ENCODE measurements around the gene CDK16.

CDK16 gene

GRCh38 chrX:47209508-47210238, 8.8 kb upstream of the CDK16 start:
- DNase-seq (ENCODE audit: low spot score) = no peak

- no peak for DNase-seq (ENCODE audit: low spot score)
Measured at GRCh38 chrX:47210661-47211425, 7.6 kb upstream of the CDK16 start.

GRCh38 chrX:47212381-47213293, 5.8 kb upstream of the CDK16 start:
- DNase-seq (ENCODE audit: low spot score) = no peak

GRCh38 chrX:47214435-47215077, 3.9 kb upstream of the CDK16 start:
- no peak for DNase-seq (ENCODE audit: low spot score)

GRCh38 chrX:47215291-47215900, 3.1 kb upstream of the CDK16 start:
- DNase-seq (ENCODE audit: low spot score) = no peak

GRCh38 chrX:47216393-47216925, 2.0 kb upstream of the CDK16 start:
- peak; percentile 48 for DNase-seq (ENCODE audit: low spot score)

GRCh38 chrX:47217121-47217851, 1.2 kb upstream of the CDK16 start:
- no peak for DNase-seq (ENCODE audit: low spot score)

- DNase-seq (ENCODE audit: low spot score) = peak; percentile 88
Measured at GRCh38 chrX:47217852-47218279, 615 bp upstream of the CDK16 start.

- peak; percentile 61 for DNase-seq (ENCODE audit: low spot score)
Measured at GRCh38 chrX:47218920-47219815, 687 bp downstream of the CDK16 start.

GRCh38 chrX:47221756-47222155, 3.3 kb downstream of the CDK16 start:
- no peak for DNase-seq (ENCODE audit: low spot score)

- DNase-seq (ENCODE audit: low spot score) = no peak
Measured at GRCh38 chrX:47222751-47223350, 4.4 kb downstream of the CDK16 start.

- DNase-seq (ENCODE audit: low spot score) = no peak
Measured at GRCh38 chrX:47223476-47224250, 5.2 kb downstream of the CDK16 start.

GRCh38 chrX:47224266-47224895, 5.9 kb downstream of the CDK16 start:
- DNase-seq (ENCODE audit: low spot score) = no peak

GRCh38 chrX:47224896-47225290, 6.4 kb downstream of the CDK16 start:
- DNase-seq (ENCODE audit: low spot score) = no peak

GRCh38 chrX:47226071-47226470, 7.6 kb downstream of the CDK16 start:
- no peak for DNase-seq (ENCODE audit: low spot score)

GRCh38 chrX:47226531-47227333, 8.3 kb downstream of the CDK16 start:
- no peak for DNase-seq (ENCODE audit: low spot score)

GRCh38 chrX:47227334-47227583, 8.8 kb downstream of the CDK16 start:
- no peak for DNase-seq (ENCODE audit: low spot score)
